Liver (tissue), 9 donors: ENCODE data around the gene OLFML2A. TPM values are rescaled to one million over a fixed set of nuclear protein-coding genes. Genes with fewer than 3 reads are reported as not detected.

Experiments used
- DNase-seq: peaks from one replicate; pipeline ENCODE4 v3.0.0-alpha.2; 2017; ENCODE audit warnings: low spot score
- H3K27ac ChIP-seq, 2 donors: one replicate each; pipeline ENCODE4 v1.7.0; 2013; ENCODE audit warnings: inconsistent platforms in 2 of 2, low read length in 2 of 2, control low read depth in 1 of 2, low read depth in 1 of 2, mild to moderate bottlenecking in 1 of 2
- H3K27me3 ChIP-seq, 4 donors: one replicate each; pipeline versions ENCODE4 v1.6.1 to v1.7.0; 2013; ENCODE audit warnings: low read length in 3 of 4, inconsistent platforms in 1 of 4, mild to moderate bottlenecking in 1 of 4, moderate library complexity in 1 of 4; ENCODE audit not compliant: control insufficient read depth in 4 of 4, insufficient read depth in 4 of 4
- H3K36me3 ChIP-seq, 4 donors: one replicate each; pipeline versions ENCODE4 v1.6.1 to v1.7.0; 2013; ENCODE audit warnings: low read length in 3 of 4, mild to moderate bottlenecking in 3 of 4, low read depth in 1 of 4, moderate library complexity in 1 of 4; ENCODE audit not compliant: control insufficient read depth in 4 of 4, insufficient read depth in 3 of 4
- H3K4me1 ChIP-seq, 4 donors: one replicate each; pipeline versions ENCODE4 v1.6.1 to v1.7.0; 2013; ENCODE audit warnings: low read length in 3 of 4, mild to moderate bottlenecking in 3 of 4, moderate library complexity in 1 of 4; ENCODE audit not compliant: control insufficient read depth in 4 of 4, insufficient read depth in 4 of 4
- H3K4me3 ChIP-seq, 3 donors: one replicate each; pipeline versions ENCODE4 v1.6.1 to v1.7.0; 2013; ENCODE audit warnings: low read length in 3 of 3, control low read depth in 1 of 3, low read depth in 1 of 3, mild to moderate bottlenecking in 1 of 3
- H3K9ac ChIP-seq, 2 donors: one replicate each; pipeline ENCODE4 v1.7.0; 2013; ENCODE audit warnings: low read length in 2 of 2, mild to moderate bottlenecking in 2 of 2, moderate library complexity in 2 of 2, control low read depth in 1 of 2, low read depth in 1 of 2
- H3K9me3 ChIP-seq, 4 donors: one replicate each; pipeline versions ENCODE4 v1.6.1 to v1.7.0; 2013; ENCODE audit warnings: low read length in 3 of 4; ENCODE audit not compliant: control insufficient read depth in 4 of 4
- ATF3 ChIP-seq: IDR thresholded peaks from 2 replicates; pipeline ENCODE4 v1.6.1; 2016; ENCODE audit warnings: antibody characterized with exemption
- EGR1 ChIP-seq, 2 donors: IDR thresholded peaks; 2 replicates each; pipeline ENCODE4 v1.6.1; 2016 to 2018; ENCODE audit warnings: antibody characterized with exemption in 2 of 2, low read depth in 2 of 2
- FOXA1 ChIP-seq: IDR thresholded peaks from 2 replicates; pipeline ENCODE4 v1.6.1; 2016; ENCODE audit warnings: antibody characterized with exemption
- FOXA2 ChIP-seq: IDR thresholded peaks from 2 replicates; pipeline ENCODE4 v1.6.1; 2016; ENCODE audit warnings: antibody characterized with exemption
- GABPA ChIP-seq, 2 donors: IDR thresholded peaks in 1 of 2; conservative IDR thresholded peaks in 1 of 2; 2 replicates each; pipeline ENCODE4 v1.6.1; 2016; ENCODE audit warnings: antibody characterized with exemption in 2 of 2, mild to moderate bottlenecking in 1 of 2, moderate library complexity in 1 of 2
- HNF4A ChIP-seq, 2 donors: conservative IDR thresholded peaks; 2 replicates each; pipeline ENCODE4 v1.6.1; 2016; ENCODE audit warnings: antibody characterized with exemption in 2 of 2, mild to moderate bottlenecking in 2 of 2
- HNF4G ChIP-seq: IDR thresholded peaks from 2 replicates; pipeline ENCODE4 v1.6.1; 2016; ENCODE audit warnings: antibody characterized with exemption
- JUND ChIP-seq, 2 donors: IDR thresholded peaks; 2 replicates each; pipeline ENCODE4 v1.6.1; 2016; ENCODE audit warnings: antibody characterized with exemption in 2 of 2
- RAD21 ChIP-seq, 2 donors: IDR thresholded peaks; 2 replicates each; pipeline ENCODE4 v1.6.1; 2016; ENCODE audit warnings: antibody characterized with exemption in 2 of 2, mild to moderate bottlenecking in 2 of 2
- REST ChIP-seq: IDR thresholded peaks from 2 replicates; pipeline ENCODE4 v1.6.1; 2016; ENCODE audit warnings: antibody characterized with exemption, mild to moderate bottlenecking
- RXRA ChIP-seq, 2 donors: IDR thresholded peaks; 2 replicates each; pipeline ENCODE4 v1.6.1; 2017 to 2018; ENCODE audit warnings: antibody characterized with exemption in 2 of 2, mild to moderate bottlenecking in 1 of 2
- SP1 ChIP-seq: IDR thresholded peaks from 2 replicates; pipeline ENCODE4 v1.6.1; 2018; ENCODE audit warnings: antibody characterized with exemption, mild to moderate bottlenecking
- TAF1 ChIP-seq: conservative IDR thresholded peaks from 2 replicates; pipeline ENCODE4 v1.6.1; 2016; ENCODE audit warnings: antibody characterized with exemption, mild to moderate bottlenecking
- YY1 ChIP-seq: IDR thresholded peaks from 2 replicates; pipeline ENCODE4 v1.6.1; 2016; ENCODE audit warnings: antibody characterized with exemption, mild to moderate bottlenecking
- ZBTB33 ChIP-seq: IDR thresholded peaks from 2 replicates; pipeline ENCODE4 v1.6.1; 2016; ENCODE audit warnings: antibody characterized with exemption
- WGBS: extraction: QIAGEN DNeasy Blood & Tissue Kit; methylation state at CpG from one replicate; pipeline ENCODE4 v1.1.7; 2013; 5-methylcytosine and 5-hydroxymethylcytosine counted together
- polyA plus RNA-seq, 2 donors: library from polyadenylated mRNA; stranded (reverse) in 1 of 2; unstranded in 1 of 2; fragments of 200-250 nt in 1 of 2; fragments of >200 nt in 1 of 2; fragmentation: Nextera tagmentation in 1 of 2; extraction: Ambion mirVana in 1 of 2; gene quantifications; one replicate each; pipeline versions ENCODE4 v1.2.1 to v1.2.3, GENCODE V29; 2013 to 2015
- total RNA-seq, 2 donors: library from RNA; depleted of rRNA; stranded (reverse); fragments of >200 nt; gene quantifications; one replicate each; pipeline ENCODE4 v1.2.3, GENCODE V29; 2014
- TF ChIP-seq, protein P1 (sequence below): IDR thresholded peaks from 2 replicates; pipeline ENCODE4 v1.6.1; 2016; ENCODE audit warnings: antibody characterized with exemption
- donor health status: healthy.
- donor health status: healthy.
- donor health status: healthy.
- donor health status: healthy.
- donor health status: healthy.

Gene OLFML2A
- total and polyA plus RNA-seq, 4 donors = 0.15 to 1.1 (median 0.53) TPM

GRCh38 chr9:124784509-124784908, 7.6 kb downstream of the OLFML2A start:
- H3K27ac ChIP-seq = no peak overlapping the region
- no peaks in the 10 kb centered on the region for H3K9me3 ChIP-seq
- H3K4me1 ChIP-seq = no peaks in the 10 kb centered on the region
- TF ChIP-seq JUND (IDR thresholded peaks at IDR 0.05) (no peak), SP1 (no peak), REST (no peak), HNF4A (conservative IDR thresholded peaks at IDR 0.05) (no peak)
- WGBS = 73% methylated on average over 2 of the region's 2 CpGs
- no peak overlapping the region for H3K4me3 ChIP-seq
- no peaks in the 10 kb centered on the region for H3K27me3 ChIP-seq
- H3K9ac ChIP-seq = no peak overlapping the region
- no peaks in the 10 kb centered on the region for H3K36me3 ChIP-seq
- no peak for DNase-seq

DNA sequence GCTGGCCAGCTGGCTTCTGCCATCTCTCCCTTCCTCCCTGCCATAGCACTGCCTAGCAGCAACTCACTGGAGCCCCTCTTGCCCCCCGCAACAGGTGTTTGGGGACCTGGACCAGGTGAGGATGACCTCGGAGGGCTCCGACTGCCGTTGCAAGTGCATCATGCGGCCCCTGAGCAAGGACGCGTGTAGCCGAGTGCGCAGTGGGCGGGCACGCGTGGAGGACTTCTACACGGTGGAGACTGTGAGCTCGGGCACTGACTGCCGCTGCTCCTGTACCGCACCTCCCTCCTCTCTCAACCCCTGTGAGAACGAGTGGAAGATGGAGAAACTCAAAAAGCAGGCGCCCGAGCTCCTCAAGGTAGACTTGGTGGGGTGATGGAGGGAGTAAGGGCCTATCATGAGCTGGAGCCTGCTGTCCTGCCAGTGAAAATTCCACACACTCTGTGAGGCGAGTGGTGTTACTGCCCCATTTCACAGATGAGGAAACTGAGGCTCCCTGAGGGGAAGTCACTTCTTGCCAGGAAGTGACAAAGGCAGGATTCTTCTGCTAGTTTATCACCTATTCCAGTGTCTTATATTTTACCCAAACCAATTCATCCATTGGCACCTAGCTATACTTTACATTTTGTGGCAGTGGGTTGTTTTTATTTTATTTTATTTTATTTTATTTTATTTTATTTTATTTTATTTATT, 10.1 kb downstream of the OLFML2A start:
- no peak overlapping the region for H3K9ac ChIP-seq
- H3K27me3 ChIP-seq = no peaks in the 10 kb centered on the region
- no peaks in the 10 kb centered on the region for H3K9me3 ChIP-seq
- whole genome bisulfite sequencing = 97% methylated on average over 20 of the region's 20 CpGs
- DNase-seq = peak; percentile 13
- H3K4me3 ChIP-seq = no peak overlapping the region
- no peaks in the 10 kb centered on the region for H3K4me1 ChIP-seq
- H3K27ac ChIP-seq = no peak overlapping the region
- H3K36me3 ChIP-seq = no peaks in the 10 kb centered on the region
- no peak for TF ChIP-seq TAF1
- TF ChIP-seq ZBTB33 = no peak
- TF ChIP-seq RXRA (IDR thresholded peaks at IDR 0.05) = no peak
- TF ChIP-seq HNF4G = no peak
- no peak for TF ChIP-seq ATF3
- no peak for TF ChIP-seq GABPA (IDR thresholded peaks at IDR 0.05 in 1 of 2, conservative IDR thresholded peaks at IDR 0.05 in 1 of 2)
- TF ChIP-seq RAD21 (IDR thresholded peaks at IDR 0.05) = no peak
- TF ChIP-seq YY1 = no peak
- no peak for TF ChIP-seq EGR1 (IDR thresholded peaks at IDR 0.05; ENCODE audit: low read depth in 2 of 2)
- TF ChIP-seq FOXA1 = no peak
- no peak for TF ChIP-seq REST
- TF ChIP-seq JUND (IDR thresholded peaks at IDR 0.05) = no peak
- no peak for TF ChIP-seq FOXA2
- TF ChIP-seq, protein P1, sequence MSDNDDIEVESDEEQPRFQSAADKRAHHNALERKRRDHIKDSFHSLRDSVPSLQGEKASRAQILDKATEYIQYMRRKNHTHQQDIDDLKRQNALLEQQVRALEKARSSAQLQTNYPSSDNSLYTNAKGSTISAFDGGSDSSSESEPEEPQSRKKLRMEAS = no peak
